Fibroblast of pulmonary artery (primary cell): ENCODE measurements around the gene RNF220.

Experiments
- DNase-seq: peaks from one replicate; pipeline ENCODE4 v3.0.0-alpha.2; 2010; ENCODE audit warnings: low read depth
- H3K4me3 ChIP-seq: replicated peaks from 2 replicates; pipeline ENCODE4 v1.5.1; 2011; ENCODE audit warnings: low read depth, mild to moderate bottlenecking, control low read depth, low read length, moderate library complexity
- TF ChIP-seq, protein P1 (sequence below): IDR thresholded peaks from 2 replicates; pipeline ENCODE4 v1.5.1; 2011; ENCODE audit warnings: mild to moderate bottlenecking, control low read depth, low read length, inconsistent platforms; ENCODE audit errors: missing control alignments

Gene RNF220

DNA sequence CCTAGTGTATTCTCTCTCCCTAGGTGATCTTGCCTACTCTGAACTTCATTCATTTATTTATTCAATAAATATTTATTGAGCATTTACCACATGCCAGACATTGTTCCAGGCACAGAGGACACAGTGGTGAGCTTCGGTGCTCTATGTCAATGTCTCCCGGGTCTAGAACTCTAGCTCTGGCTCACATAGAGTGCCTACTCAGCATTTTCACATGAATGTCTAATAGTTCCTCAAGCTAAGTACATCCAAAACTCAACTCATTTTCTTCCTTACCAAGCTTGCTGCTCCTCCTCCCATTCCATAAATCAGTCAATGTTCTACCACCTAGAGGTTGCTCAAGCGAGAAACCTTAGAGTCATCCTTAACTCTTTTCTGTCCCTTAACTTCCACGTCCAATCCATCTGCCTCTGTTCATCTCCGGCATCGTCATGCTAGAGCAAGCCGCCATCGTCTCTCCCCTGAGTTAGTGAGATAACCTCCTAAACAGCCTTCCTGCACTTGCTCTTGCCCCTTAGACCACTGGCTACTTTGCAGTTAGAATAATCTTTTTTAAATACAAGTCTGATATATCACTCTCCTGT is 201.7 kb downstream of the RNF220 start:
- DNase-seq, result no peak
- TF ChIP-seq, protein P1, sequence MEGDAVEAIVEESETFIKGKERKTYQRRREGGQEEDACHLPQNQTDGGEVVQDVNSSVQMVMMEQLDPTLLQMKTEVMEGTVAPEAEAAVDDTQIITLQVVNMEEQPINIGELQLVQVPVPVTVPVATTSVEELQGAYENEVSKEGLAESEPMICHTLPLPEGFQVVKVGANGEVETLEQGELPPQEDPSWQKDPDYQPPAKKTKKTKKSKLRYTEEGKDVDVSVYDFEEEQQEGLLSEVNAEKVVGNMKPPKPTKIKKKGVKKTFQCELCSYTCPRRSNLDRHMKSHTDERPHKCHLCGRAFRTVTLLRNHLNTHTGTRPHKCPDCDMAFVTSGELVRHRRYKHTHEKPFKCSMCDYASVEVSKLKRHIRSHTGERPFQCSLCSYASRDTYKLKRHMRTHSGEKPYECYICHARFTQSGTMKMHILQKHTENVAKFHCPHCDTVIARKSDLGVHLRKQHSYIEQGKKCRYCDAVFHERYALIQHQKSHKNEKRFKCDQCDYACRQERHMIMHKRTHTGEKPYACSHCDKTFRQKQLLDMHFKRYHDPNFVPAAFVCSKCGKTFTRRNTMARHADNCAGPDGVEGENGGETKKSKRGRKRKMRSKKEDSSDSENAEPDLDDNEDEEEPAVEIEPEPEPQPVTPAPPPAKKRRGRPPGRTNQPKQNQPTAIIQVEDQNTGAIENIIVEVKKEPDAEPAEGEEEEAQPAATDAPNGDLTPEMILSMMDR, result no peak
- H3K4me3 ChIP-seq, result no peak overlapping the region

DNA sequence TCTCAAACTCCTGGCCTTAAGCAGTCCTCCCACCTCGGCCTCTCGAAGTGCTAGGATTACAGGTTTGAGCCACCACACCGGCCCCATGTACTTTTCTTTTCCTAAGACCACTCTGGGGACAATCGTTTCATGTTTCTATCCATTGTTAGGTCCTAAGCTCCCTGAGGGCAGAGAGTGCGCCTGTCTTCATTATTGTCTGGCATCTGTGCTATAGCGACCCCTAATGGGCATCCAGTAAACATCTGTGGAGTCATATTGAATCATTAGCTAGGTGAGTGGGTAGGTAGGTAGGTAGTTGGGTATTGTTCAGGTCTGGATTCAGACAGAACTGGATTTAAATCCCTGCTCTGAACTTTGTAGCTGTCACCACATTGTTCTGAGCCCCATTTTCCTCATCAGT is 203.1 kb downstream of the RNF220 start:
- DNase-seq, result no peak
- H3K4me3 ChIP-seq, result no peak overlapping the region
- TF ChIP-seq, protein P1, result peak; percentile 32

DNA sequence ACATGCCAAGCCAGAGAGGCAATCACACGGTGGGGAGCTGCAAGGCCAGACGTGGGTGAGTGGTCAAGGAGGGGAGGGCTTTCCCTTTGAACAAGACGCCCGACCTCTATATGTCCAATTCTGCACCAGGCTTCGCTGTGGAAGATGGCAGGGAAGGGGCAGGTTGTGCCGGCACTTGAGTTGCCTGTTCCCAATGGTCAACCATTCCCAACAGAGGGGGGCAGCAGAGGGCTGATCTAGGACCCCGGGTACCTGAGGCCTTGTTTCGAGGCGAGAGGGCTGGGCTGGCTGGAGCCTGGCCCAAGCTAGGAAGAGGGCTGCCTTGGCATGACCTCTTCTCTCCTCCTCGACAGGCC is 204.3 kb downstream of the RNF220 start:
- TF ChIP-seq, protein P1, result peak; percentile 58
- no peak overlapping the region for H3K4me3 ChIP-seq
- DNase-seq, result peak; percentile 46

DNA sequence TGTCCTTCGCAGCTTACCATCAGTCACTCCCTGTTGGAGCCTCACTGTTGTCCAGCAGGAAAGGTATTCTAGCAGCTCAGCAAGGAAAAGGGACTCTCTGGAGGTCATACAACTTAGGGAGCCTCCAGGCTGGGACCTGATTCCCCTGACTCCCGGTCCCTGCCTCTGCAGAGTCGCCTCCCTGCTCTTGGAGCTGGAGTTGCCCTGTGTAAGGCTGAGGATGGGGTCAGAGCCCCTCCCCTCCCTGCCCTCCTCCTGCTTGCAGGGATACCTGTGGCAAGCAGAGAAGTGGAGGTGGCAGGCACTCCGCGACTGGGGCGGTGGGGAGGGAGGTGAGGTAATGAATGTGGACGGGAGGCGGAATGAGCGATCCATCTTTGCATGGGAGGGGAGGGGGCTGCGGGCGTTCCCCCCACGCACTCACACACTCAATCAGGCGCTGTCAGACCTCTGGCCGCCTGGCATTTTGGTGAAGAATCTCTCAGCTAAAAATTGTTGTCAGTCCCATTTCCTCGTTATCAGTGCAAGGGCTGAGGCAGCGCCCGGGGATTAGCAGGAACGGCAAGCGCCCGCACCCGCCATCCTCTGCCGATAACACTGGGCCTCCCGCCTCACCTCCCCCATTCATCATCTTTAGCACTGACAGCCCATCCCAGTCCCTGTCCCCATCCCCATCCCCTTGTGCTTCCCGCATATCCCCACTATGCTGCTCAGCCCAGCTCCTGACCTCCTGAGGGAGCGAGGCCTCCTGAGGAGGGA is 204.9 kb downstream of the RNF220 start:
- no peak overlapping the region for H3K4me3 ChIP-seq
- no peak for DNase-seq
- TF ChIP-seq, protein P1, result no peak

DNA sequence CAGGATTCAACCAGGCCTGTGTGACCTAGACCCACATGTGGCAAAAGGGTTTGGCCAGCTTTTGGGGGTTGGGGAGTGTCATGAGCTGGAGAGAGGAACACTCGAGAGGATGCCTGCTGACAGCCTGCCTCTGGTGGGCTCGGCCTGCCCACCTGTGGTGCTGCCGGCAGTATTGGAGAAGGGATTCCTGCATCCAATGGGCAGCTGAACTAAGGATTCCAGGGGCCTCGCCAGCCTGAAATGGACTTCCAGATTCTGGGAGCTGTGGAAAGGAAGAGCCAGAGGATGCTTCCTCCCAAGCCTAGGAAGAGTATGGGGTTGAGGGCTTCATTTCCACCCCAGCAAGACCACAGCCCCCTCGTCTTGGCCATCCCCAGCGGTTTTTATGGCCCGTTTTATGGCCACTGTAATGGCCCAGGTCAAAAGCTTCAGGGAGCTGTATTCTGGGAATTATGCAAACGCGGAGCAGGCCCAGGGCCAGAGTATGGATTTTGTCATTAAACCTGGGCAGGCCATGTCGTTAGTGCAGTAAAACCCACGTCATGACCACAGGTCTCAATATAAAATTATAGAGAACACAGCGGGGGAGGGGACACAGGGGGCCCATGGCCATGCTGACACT is 205.6 kb downstream of the RNF220 start:
- no peak overlapping the region for H3K4me3 ChIP-seq
- no peak for DNase-seq
- TF ChIP-seq, protein P1, result no peak

DNA sequence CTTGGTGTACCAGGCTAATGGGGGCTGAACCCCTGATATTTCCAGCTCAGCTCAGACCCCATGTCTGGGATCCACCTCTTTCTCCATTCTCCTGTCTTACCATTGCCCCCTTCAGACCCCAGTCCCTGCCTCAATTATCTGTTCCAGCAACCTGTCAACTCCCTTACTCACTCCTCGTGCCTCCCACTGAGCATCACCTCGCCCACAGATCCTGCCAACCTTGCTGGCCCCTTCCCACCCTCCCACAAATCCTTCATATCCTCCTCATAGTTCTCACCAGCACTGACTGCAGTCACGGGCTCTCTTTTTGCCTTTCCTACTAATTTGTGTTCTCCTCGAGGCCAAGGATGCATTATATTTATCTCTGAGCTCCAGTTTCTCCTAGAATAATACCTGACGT is 206.4 kb downstream of the RNF220 start:
- no peak overlapping the region for H3K4me3 ChIP-seq
- TF ChIP-seq, protein P1, result no peak

More for the DNA sequence above, 206.4 kb downstream of the RNF220 start:
- no peak for DNase-seq
